Measurements from ENCODE around the gene VAV1.
"Not testable (repeated sequence)": the region's sequence is repeated elsewhere in the genome, so short reads cannot be mapped to it uniquely, and the experiment has no call there.

Gene VAV1

GRCh38 chr19:6821639-6822310 lies 49.3 kb downstream of the VAV1 start:
- DNase-seq = no peak

GRCh38 chr19:6822311-6822670 lies 49.8 kb downstream of the VAV1 start:
- DNase-seq = no peak

GRCh38 chr19:6825076-6825774 lies 52.7 kb downstream of the VAV1 start:
- no peak for DNase-seq

GRCh38 chr19:6826281-6826920 lies 53.9 kb downstream of the VAV1 start:
- DNase-seq = no peak

- no peak for DNase-seq
Measured at GRCh38 chr19:6828306-6828697, 55.8 kb downstream of the VAV1 start.

- no peak for DNase-seq
Measured at GRCh38 chr19:6828698-6829633, 56.5 kb downstream of the VAV1 start.

GRCh38 chr19:6829829-6830228 lies 57.3 kb downstream of the VAV1 start:
- DNase-seq = not testable (repeated sequence)

GRCh38 chr19:6831084-6831483 lies 58.6 kb downstream of the VAV1 start:
- DNase-seq = not testable (repeated sequence)

- no peak for DNase-seq
Measured at GRCh38 chr19:6832412-6832811, 59.9 kb downstream of the VAV1 start.

- no peak for DNase-seq
Measured at GRCh38 chr19:6833166-6833790, 60.8 kb downstream of the VAV1 start.

GRCh38 chr19:6834433-6834832 lies 61.9 kb downstream of the VAV1 start:
- DNase-seq = no peak

GRCh38 chr19:6835501-6835900 lies 63.0 kb downstream of the VAV1 start:
- DNase-seq = no peak

GRCh38 chr19:6837525-6837924 lies 65.0 kb downstream of the VAV1 start:
- DNase-seq = no peak

GRCh38 chr19:6838062-6838655 lies 65.7 kb downstream of the VAV1 start:
- no peak for DNase-seq

GRCh38 chr19:6842871-6843607 lies 70.5 kb downstream of the VAV1 start:
- DNase-seq = no peak

- no peak for DNase-seq
Measured at GRCh38 chr19:6847828-6848200, 75.3 kb downstream of the VAV1 start.

- no peak for DNase-seq
Measured at GRCh38 chr19:6848986-6849385, 76.5 kb downstream of the VAV1 start.

GRCh38 chr19:6849876-6850275 lies 77.4 kb downstream of the VAV1 start:
- no peak for DNase-seq

- DNase-seq = no peak
Measured at GRCh38 chr19:6851359-6851758, 78.9 kb downstream of the VAV1 start.

- DNase-seq = no peak
Measured at GRCh38 chr19:6852001-6852400, 79.5 kb downstream of the VAV1 start.

- DNase-seq = no peak
Measured at GRCh38 chr19:6853868-6854267, 81.4 kb downstream of the VAV1 start.

GRCh38 chr19:6854758-6855157 lies 82.2 kb downstream of the VAV1 start:
- no peak for DNase-seq
